OCI-LY7 (cell line): ENCODE data around the gene SNAP25.

Experiments used
- CTCF ChIP-seq: fragments of 200-600 bp; sonication (generic); conservative IDR thresholded peaks from 2 replicates; pipeline ENCODE4 v1.5.1; 2014; ENCODE audit warnings: mild to moderate bottlenecking, antibody characterized with exemption, low read length, moderate library complexity, mixed read lengths
- EZH2phosphoT487 ChIP-seq: fragments of 200-600 bp; sonication (generic); IDR thresholded peaks from 2 replicates; pipeline ENCODE4 v1.6.1; 2018; ENCODE audit warnings: low read depth, borderline replicate concordance, mild to moderate bottlenecking, mixed run types, antibody characterized with exemption, low read length, moderate library complexity, mixed read lengths

GRCh38 chr20:10297223-10297622 is 78.6 kb downstream of the SNAP25 start:
- TF ChIP-seq CTCF (no peak), EZH2phosphoT487 (no peak)
